Vagina (tissue), 2 donors: ENCODE results near the gene GLT8D2.

Experiments
- POLR2A ChIP-seq, 2 donors: fragments of 450-650 bp; IDR thresholded peaks; one replicate each; pipeline ENCODE4 v1.6.1; 2017; ENCODE audit warnings: antibody characterized with exemption in 2 of 2, mild to moderate bottlenecking in 2 of 2, moderate library complexity in 2 of 2
- POLR2AphosphoS5 ChIP-seq, 2 donors: sonication (generic); formaldehyde crosslinking; IDR thresholded peaks; one replicate each; pipeline ENCODE4 v1.9.0; 2017; ENCODE audit warnings: antibody characterized with exemption in 2 of 2, mild to moderate bottlenecking in 2 of 2, low read depth in 1 of 2; ENCODE audit not compliant: insufficient read depth in 1 of 2
- TF ChIP-seq, protein P1 (sequence below), 3 experiments: fragments of 450-650 bp in 2 of 3; fragments of 200-600 bp in 1 of 3; sonication (generic) in 1 of 3; IDR thresholded peaks; one replicate each; pipeline ENCODE4 v1.5.1; 2017 to 2019; ENCODE audit warnings: antibody characterized with exemption in 3 of 3, mild to moderate bottlenecking in 2 of 3, moderate library complexity in 2 of 3

DNA sequence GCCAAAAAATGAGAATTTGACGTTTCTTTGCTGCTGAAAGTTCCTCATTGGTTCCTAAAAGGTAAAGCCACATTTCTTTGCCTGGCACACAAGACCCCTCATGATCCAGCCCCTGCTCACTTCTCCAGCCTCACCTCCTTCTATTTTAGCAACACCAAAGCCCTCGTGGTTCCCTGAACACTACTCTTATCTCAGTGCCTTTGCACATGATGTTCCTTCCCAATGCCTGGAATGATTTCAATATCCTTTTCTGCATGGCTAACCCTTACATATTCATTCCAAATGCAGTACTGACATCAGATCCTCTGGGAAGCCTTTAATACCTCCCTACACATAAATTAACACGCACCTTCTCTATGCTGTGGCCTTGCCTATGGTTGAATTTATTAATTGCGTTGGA lies 39.9 kb downstream of the GLT8D2 start:
- TF ChIP-seq, protein P1, sequence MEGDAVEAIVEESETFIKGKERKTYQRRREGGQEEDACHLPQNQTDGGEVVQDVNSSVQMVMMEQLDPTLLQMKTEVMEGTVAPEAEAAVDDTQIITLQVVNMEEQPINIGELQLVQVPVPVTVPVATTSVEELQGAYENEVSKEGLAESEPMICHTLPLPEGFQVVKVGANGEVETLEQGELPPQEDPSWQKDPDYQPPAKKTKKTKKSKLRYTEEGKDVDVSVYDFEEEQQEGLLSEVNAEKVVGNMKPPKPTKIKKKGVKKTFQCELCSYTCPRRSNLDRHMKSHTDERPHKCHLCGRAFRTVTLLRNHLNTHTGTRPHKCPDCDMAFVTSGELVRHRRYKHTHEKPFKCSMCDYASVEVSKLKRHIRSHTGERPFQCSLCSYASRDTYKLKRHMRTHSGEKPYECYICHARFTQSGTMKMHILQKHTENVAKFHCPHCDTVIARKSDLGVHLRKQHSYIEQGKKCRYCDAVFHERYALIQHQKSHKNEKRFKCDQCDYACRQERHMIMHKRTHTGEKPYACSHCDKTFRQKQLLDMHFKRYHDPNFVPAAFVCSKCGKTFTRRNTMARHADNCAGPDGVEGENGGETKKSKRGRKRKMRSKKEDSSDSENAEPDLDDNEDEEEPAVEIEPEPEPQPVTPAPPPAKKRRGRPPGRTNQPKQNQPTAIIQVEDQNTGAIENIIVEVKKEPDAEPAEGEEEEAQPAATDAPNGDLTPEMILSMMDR (IDR thresholded peaks at IDR 0.05): no peak
- TF ChIP-seq POLR2A (IDR thresholded peaks at IDR 0.05): no peak
- TF ChIP-seq POLR2AphosphoS5 (IDR thresholded peaks at IDR 0.05; ENCODE audit: insufficient read depth in 1 of 2, low read depth in 1 of 2): no peak
